ENCODE measurements around the gene CHRNA10. TPM values are rescaled to one million over a fixed set of nuclear protein-coding genes. Genes with fewer than 3 reads are reported as not detected.

CHRNA10 gene
- 0.64 TPM in 1 of 2 replicates, not detected in the other for total RNA-seq
- 0.53 and 1.6 TPM in 2 replicates for polyA plus RNA-seq

GRCh38 chr11:3671334-3672254, at the start of gene CHRNA10:
Gene CHRNA10, minus strand, starts transcription at chr11:3671384. Its CDS starts 72 bp downstream, at chr11:3671312.
- no peak within 1 kb of the TSS for H3K27ac ChIP-seq
- no peaks in the 10 kb centered on the region for H3K27me3 ChIP-seq
- 63% methylated on average over 9 of the region's 9 CpGs for WGBS (ENCODE audit: low lambda C conversion rate, missing lambda C conversion rate)
- no peaks in the 10 kb centered on the region for H3K36me3 ChIP-seq (replicated peaks; ENCODE audit: insufficient read depth, low read depth)
- H3K4me3 ChIP-seq: no peak within 1 kb of the TSS
- TF ChIP-seq CTCF (IDR thresholded peaks at IDR 0.05; ENCODE audit: poor library complexity) (no peak), EZH2 (IDR thresholded peaks at IDR 0.05; ENCODE audit: borderline replicate concordance) (no peak), EZH2phosphoT487 (IDR thresholded peaks at IDR 0.05; ENCODE audit: low read depth, severe bottlenecking, unreplicated experiment) (no peak)
- H3K79me2 ChIP-seq: no peaks in the 10 kb centered on the region
- no peaks in the 10 kb centered on the region for H3K9me3 ChIP-seq (ENCODE audit: low read depth)
- no peak within 1 kb of the TSS for H2AFZ ChIP-seq
- H4K20me1 ChIP-seq (ENCODE audit: insufficient read depth, poor library complexity, severe bottlenecking): no peaks in the 10 kb centered on the region
- no peaks in the 10 kb centered on the region for H3K4me1 ChIP-seq (ENCODE audit: insufficient read depth)
- H3K9me2 ChIP-seq (replicated peaks; ENCODE audit: insufficient read depth): no peaks in the 10 kb centered on the region
- no peak for DNase-seq (ENCODE audit: low spot score)
- H3K4me2 ChIP-seq: no peak within 1 kb of the TSS

- H3K27ac ChIP-seq: no peak overlapping the region
- TF ChIP-seq CTCF (IDR thresholded peaks at IDR 0.05; ENCODE audit: poor library complexity) (no peak), EZH2phosphoT487 (IDR thresholded peaks at IDR 0.05; ENCODE audit: low read depth, severe bottlenecking, unreplicated experiment) (no peak), EZH2 (IDR thresholded peaks at IDR 0.05; ENCODE audit: borderline replicate concordance) (no peak)
- no peaks in the 10 kb centered on the region for H4K20me1 ChIP-seq (ENCODE audit: insufficient read depth, poor library complexity, severe bottlenecking)
- H3K36me3 ChIP-seq (replicated peaks; ENCODE audit: insufficient read depth, low read depth): no peaks in the 10 kb centered on the region
- H3K4me3 ChIP-seq: no peak overlapping the region
- DNase-seq (ENCODE audit: low spot score): peak; percentile 31
- H3K4me2 ChIP-seq: peak overlapping the region; percentile 40
- no peak overlapping the region for H2AFZ ChIP-seq
- H3K9me3 ChIP-seq (ENCODE audit: low read depth): peaks cover under 1% of the 10 kb centered on the region
- H3K4me1 ChIP-seq (ENCODE audit: insufficient read depth): peaks cover 7% of the 10 kb centered on the region
- H3K79me2 ChIP-seq: peaks cover 11% of the 10 kb centered on the region
- H3K9me2 ChIP-seq (replicated peaks; ENCODE audit: insufficient read depth): no peaks in the 10 kb centered on the region
- H3K27me3 ChIP-seq: no peaks in the 10 kb centered on the region
- 71% methylated on average over 6 of the region's 6 CpGs for WGBS (ENCODE audit: low lambda C conversion rate, missing lambda C conversion rate)
These were observed 41.1 kb upstream of the CHRNA10 start for GRCh38 chr11:3712274-3712673.

- no peaks in the 10 kb centered on the region for H3K9me2 ChIP-seq (replicated peaks; ENCODE audit: insufficient read depth)
- H3K27me3 ChIP-seq: no peaks in the 10 kb centered on the region
- no peaks in the 10 kb centered on the region for H3K9me3 ChIP-seq (ENCODE audit: low read depth)
- no peak for TF ChIP-seq EZH2 (IDR thresholded peaks at IDR 0.05; ENCODE audit: borderline replicate concordance)
- no peak for TF ChIP-seq CTCF (IDR thresholded peaks at IDR 0.05; ENCODE audit: poor library complexity)
- TF ChIP-seq EZH2phosphoT487 (IDR thresholded peaks at IDR 0.05; ENCODE audit: low read depth, severe bottlenecking, unreplicated experiment): no peak
- H3K4me2 ChIP-seq: no peak overlapping the region
- H2AFZ ChIP-seq: no peak overlapping the region
- H3K4me3 ChIP-seq: no peak overlapping the region
- WGBS (ENCODE audit: low lambda C conversion rate, missing lambda C conversion rate): 91% methylated on average over 4 of the region's 4 CpGs
- peaks cover 7% of the 10 kb centered on the region for H3K4me1 ChIP-seq (ENCODE audit: insufficient read depth)
- no peak for DNase-seq (ENCODE audit: low spot score)
- peaks cover 11% of the 10 kb centered on the region for H3K79me2 ChIP-seq
- H3K36me3 ChIP-seq (replicated peaks; ENCODE audit: insufficient read depth, low read depth): no peaks in the 10 kb centered on the region
- no peaks in the 10 kb centered on the region for H4K20me1 ChIP-seq (ENCODE audit: insufficient read depth, poor library complexity, severe bottlenecking)
- H3K27ac ChIP-seq: no peak overlapping the region
These were observed 39.5 kb upstream of the CHRNA10 start for GRCh38 chr11:3710485-3711259.

Data from hepatocyte (in vitro differentiated cells).